Duodenal mucosa (tissue), 2 donors: ENCODE data around the gene RNU1-4.
"Not testable (repeated sequence)": the region's sequence is repeated elsewhere in the genome, so short reads cannot be mapped to it uniquely, and the experiment has no call there.

Experiments used
- H3K27ac ChIP-seq: one replicate; pipeline ENCODE4 v1.7.0; 2013; ENCODE audit warnings: low read depth, low read length
- H3K27me3 ChIP-seq, 2 donors: one replicate each; pipeline ENCODE4 v1.7.0; 2013; ENCODE audit warnings: low read length in 2 of 2, control low read depth in 1 of 2; ENCODE audit not compliant: insufficient read depth in 2 of 2, control insufficient read depth in 1 of 2
- H3K36me3 ChIP-seq, 2 donors: one replicate each; pipeline ENCODE4 v1.7.0; 2013; ENCODE audit warnings: low read length in 2 of 2, control low read depth in 1 of 2; ENCODE audit not compliant: insufficient read depth in 2 of 2, control insufficient read depth in 1 of 2
- H3K4me1 ChIP-seq, 2 donors: one replicate each; pipeline ENCODE4 v1.7.0; 2013; ENCODE audit warnings: low read length in 2 of 2, control low read depth in 1 of 2; ENCODE audit not compliant: insufficient read depth in 2 of 2, control insufficient read depth in 1 of 2
- H3K4me3 ChIP-seq, 2 donors: one replicate each; pipeline ENCODE4 v1.7.0; 2013; ENCODE audit warnings: low read length in 2 of 2, low read depth in 1 of 2
- H3K9ac ChIP-seq, 2 donors: one replicate each; pipeline ENCODE4 v1.7.0; 2013; ENCODE audit warnings: low read length in 2 of 2, low read depth in 1 of 2
- H3K9me3 ChIP-seq, 2 donors: one replicate each; pipeline ENCODE4 v1.7.0; 2013; ENCODE audit warnings: low read length in 2 of 2, control low read depth in 1 of 2; ENCODE audit not compliant: control insufficient read depth in 1 of 2

RNU1-4 gene

DNA sequence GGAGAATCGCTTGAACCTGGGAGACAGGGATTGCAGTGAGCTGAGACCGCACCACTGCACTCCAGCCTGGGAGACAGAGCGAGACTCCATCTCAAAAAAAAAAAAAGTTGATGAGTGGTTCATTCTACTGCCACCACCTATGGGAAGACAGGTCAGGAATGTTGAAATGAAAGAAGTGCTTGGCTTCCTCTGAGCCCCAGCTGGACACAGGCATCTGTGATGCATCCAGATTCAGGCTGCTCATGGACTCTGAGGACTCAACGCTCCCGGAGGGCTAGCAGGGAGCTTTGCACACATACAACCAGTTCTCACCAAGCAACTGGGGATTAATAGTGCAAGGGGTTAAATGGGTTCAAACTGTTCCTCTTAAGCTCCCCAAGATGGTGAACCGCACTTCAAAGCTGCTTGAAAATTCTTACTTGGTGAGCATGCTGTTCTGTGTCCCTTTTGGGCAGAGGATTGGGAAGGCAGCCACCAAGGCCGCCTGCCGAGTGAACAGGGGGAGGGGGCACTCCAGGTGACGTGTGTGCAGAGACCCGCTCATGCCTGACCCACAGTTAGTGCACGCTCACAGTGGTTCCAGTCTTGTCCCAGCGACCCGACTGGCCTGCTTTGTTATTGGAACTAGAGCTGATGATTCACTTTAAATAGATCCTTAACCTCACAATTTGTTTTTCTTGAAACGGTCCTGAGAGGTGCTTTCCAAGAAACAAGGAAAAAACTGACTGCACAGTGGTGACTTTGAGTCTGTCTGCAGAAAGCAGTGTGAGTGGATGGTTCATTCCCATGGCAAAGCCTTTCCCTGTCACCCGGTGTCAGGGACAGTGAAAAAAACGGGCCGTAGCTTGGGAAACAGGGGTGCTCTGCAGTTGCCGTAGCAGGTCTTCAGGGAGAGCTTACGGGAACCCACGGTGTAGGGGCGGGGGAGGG, 32.2 kb downstream of the RNU1-4 start:
- not testable (repeated sequence) for H3K36me3 ChIP-seq, H3K9ac ChIP-seq, H3K4me1 ChIP-seq, H3K27me3 ChIP-seq, H3K9me3 ChIP-seq, H3K4me3 ChIP-seq, H3K27ac ChIP-seq

GRCh38 chr1:16773205-16773596, 32.9 kb downstream of the RNU1-4 start:
- H3K9ac ChIP-seq, H3K4me1 ChIP-seq, H3K4me3 ChIP-seq, H3K27ac ChIP-seq, H3K36me3 ChIP-seq, H3K27me3 ChIP-seq, H3K9me3 ChIP-seq: not testable (repeated sequence)

DNA sequence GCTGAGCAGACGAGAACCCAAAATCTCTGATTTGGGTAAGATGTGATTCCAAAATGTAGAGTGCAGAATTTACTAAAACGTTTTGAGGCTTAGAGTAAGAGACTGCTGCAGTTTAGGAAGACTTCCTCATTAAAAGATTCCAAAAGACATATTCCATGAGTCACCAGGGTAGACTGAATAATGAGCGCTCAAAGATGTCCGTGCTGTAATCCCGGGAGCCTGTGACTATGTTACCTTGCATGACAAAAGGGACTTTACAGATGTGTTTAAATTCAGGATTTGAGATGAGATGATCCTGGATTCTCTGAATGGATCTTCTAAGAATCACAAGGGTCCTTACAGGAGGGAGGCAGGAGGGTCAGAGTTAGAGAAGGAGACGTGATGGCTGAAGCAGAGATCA, 33.4 kb downstream of the RNU1-4 start:
- not testable (repeated sequence) for H3K4me3 ChIP-seq, H3K27me3 ChIP-seq, H3K36me3 ChIP-seq, H3K9ac ChIP-seq, H3K4me1 ChIP-seq, H3K27ac ChIP-seq, H3K9me3 ChIP-seq

DNA sequence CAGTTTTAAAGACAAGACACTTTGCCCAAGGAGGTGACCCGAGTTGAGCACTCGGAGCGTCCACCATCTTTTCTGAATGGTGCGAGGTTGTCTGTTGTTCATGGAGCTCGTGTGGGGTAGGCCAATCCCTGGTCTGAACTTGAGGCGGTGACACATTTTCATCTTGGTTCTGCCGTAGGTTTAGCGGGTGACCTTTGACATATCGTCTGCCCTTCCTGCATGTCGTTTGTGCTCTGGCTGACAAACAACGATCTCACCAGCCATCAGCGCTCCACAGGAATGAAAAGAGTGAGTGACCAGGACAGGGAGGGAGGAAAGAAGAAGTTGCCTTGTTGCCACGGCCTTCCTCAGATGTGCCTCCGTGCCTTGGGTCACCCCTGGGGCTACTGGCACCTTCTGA, 34.5 kb downstream of the RNU1-4 start:
- H3K9me3 ChIP-seq, H3K36me3 ChIP-seq, H3K27me3 ChIP-seq: not testable (repeated sequence)

DNA sequence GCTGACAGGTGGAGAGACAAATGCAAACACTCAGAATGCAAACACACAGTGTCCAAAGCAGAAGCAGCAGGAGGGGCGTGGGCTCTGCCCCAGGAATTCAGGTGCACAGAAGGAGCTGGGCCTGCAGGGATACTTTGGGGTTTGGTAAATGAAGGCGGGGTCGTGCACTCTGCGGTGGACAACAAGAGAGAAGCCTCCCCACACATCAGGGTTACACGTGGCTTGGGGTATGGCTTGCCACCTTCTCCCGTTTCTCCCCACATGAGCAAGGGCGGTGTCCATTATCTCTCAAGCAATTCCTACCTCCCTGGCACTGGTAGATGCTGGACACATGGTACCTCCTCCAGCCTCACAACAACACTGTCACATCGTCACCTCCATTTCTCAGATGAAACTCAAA, 35.0 kb downstream of the RNU1-4 start:
- not testable (repeated sequence) for H3K27ac ChIP-seq, H3K27me3 ChIP-seq

More for the DNA sequence above, 34.5 kb downstream of the RNU1-4 start:
- H3K4me3 ChIP-seq, H3K9ac ChIP-seq, H3K4me1 ChIP-seq, H3K27ac ChIP-seq: not testable (repeated sequence)

DNA sequence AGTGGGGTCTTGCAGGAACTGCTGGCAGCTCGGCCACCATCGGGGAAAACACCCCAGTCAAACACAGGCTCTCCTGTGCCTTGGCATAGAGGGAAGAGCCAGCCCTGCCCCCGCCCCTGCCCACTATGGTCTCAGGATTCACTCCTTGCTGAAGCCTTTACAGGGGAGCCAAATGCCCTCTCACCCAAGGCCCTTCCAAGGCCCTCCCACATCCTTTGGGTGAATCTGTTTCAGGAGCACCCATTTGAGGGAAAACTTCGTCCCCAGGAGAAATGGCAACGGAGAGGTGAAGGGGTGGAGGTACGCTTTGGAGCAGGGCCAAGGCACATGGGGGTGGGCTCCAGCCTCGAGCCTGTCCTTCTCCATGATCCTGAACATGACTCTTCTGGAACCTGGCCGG, 35.9 kb downstream of the RNU1-4 start:
- not testable (repeated sequence) for H3K27me3 ChIP-seq, H3K27ac ChIP-seq, H3K4me3 ChIP-seq, H3K4me1 ChIP-seq, H3K36me3 ChIP-seq, H3K9me3 ChIP-seq, H3K9ac ChIP-seq

More for the DNA sequence above, 35.0 kb downstream of the RNU1-4 start:
- H3K36me3 ChIP-seq, H3K9ac ChIP-seq, H3K4me1 ChIP-seq, H3K4me3 ChIP-seq, H3K9me3 ChIP-seq: not testable (repeated sequence)

DNA sequence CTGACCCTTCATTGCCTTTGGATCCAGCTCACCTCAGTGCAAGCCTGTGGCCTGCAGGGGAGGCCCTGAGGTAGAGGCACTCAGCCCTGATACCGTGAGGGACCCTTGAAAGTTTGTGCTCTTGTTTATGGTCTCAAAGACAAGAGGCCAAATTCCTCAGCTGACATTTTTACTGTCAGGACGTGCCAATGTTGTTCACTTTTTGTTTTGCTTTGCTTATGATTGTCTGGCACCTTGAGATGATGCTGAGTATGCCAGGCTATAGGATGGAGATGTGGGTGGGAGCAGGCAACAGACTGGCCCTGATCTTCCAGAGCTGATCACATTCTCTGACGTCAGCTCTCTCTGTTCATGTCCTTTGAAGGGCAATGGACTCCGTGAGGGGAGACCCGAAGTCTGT, 36.5 kb downstream of the RNU1-4 start:
- H3K27me3 ChIP-seq, H3K4me1 ChIP-seq, H3K9me3 ChIP-seq, H3K27ac ChIP-seq, H3K9ac ChIP-seq, H3K36me3 ChIP-seq, H3K4me3 ChIP-seq: not testable (repeated sequence)

- H3K4me3 ChIP-seq, H3K9me3 ChIP-seq, H3K27ac ChIP-seq, H3K4me1 ChIP-seq, H3K36me3 ChIP-seq, H3K9ac ChIP-seq, H3K27me3 ChIP-seq: not testable (repeated sequence)
Observed at GRCh38 chr1:16777821-16778220, 37.5 kb downstream of the RNU1-4 start.

DNA sequence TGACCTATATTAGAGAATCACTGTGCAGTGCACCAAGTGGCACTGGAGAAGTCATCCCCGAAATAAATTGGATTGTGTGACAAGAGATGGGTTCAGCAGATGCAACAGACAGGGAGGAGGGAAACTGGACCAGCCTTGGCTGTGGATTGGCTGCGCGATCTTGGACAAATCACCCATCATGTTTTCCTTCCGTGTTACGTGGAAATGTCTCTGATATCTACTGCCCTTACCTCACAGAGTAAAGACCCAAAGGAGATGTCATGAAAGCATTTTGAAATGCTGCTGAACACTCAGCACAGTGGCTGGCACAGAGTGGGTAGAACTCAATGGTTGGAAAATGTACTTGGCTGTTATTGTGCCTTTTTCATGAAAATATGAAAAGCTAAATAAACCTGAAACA, 39.2 kb downstream of the RNU1-4 start:
- not testable (repeated sequence) for H3K9me3 ChIP-seq, H3K27me3 ChIP-seq, H3K9ac ChIP-seq, H3K27ac ChIP-seq, H3K4me3 ChIP-seq, H3K4me1 ChIP-seq, H3K36me3 ChIP-seq

DNA sequence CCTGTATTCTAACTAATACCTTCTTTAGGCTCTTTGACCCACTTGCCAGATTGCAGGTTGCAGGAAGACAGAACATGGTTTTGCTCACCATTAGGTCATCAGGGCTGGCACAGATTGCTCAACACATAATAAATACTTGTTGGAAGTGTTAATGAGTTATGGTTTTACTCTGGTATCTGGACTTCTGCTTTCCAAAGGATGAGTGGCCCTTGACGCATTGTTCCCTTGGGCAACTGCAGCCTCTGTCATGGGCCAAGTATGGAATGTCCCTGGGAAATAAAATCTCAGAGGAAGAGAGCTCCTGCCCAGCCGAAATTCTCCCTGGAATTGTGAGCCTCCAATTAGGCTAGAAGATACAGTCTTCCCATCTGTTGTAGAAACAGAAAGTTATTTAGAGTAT, 40.7 kb downstream of the RNU1-4 start:
- H3K4me1 ChIP-seq, H3K36me3 ChIP-seq, H3K4me3 ChIP-seq, H3K27ac ChIP-seq, H3K27me3 ChIP-seq, H3K9me3 ChIP-seq, H3K9ac ChIP-seq: not testable (repeated sequence)

DNA sequence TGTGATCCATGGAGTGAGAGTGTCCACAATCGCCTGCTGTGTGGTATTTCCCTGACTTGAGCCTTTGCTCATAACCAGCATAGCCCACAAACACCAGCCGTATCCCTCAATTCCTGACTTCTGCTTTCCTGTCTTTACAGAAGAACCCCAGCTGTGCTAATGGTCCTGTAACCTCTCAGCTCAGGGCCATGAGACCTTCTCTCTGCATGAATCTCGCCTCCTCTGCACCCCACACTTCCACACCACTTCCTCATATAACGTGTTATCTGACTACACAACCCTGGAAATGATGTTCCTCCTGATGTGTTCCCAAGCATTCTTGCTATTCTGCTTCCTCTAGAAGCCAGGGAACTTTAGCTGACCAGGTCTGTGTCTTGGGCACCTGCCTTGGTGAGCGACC, 41.3 kb downstream of the RNU1-4 start:
- not testable (repeated sequence) for H3K36me3 ChIP-seq, H3K27ac ChIP-seq, H3K4me1 ChIP-seq, H3K4me3 ChIP-seq, H3K9me3 ChIP-seq, H3K9ac ChIP-seq, H3K27me3 ChIP-seq
